Adrenal gland (tissue), 12 donors: ENCODE measurements around the gene PXT1. TPM values are rescaled to one million over a fixed set of nuclear protein-coding genes. Genes with fewer than 3 reads are reported as not detected.
A peak's percentile ranks its signal among the peaks of the same experiment; 100 is the strongest.

Experiments used
- DNase-seq, 7 donors: peaks; one replicate each; pipeline ENCODE4 v3.0.0-alpha.2; 2019 to 2020
- H3K27ac ChIP-seq, 5 donors: fragments of 200-600 bp; sonication (generic) in 4 of 5; 1 replicate in 3 of 5; 2 replicates in 2 of 5; pipeline versions ENCODE4 v1.5.1 to v1.8.0; 2016 to 2020; ENCODE audit warnings: mild to moderate bottlenecking in 1 of 5
- H3K27me3 ChIP-seq: fragments of 200-600 bp; 2 replicates; pipeline ENCODE4 v1.8.0; 2021
- H3K36me3 ChIP-seq, 2 donors: fragments of 200-600 bp; replicated peaks in 1 of 2; 1 replicate in 1 of 2; 2 replicates in 1 of 2; pipeline versions ENCODE4 v1.5.1 to v1.8.0; 2018 to 2022
- H3K4me1 ChIP-seq, 2 donors: fragments of 200-600 bp; replicated peaks in 1 of 2; 1 replicate in 1 of 2; 2 replicates in 1 of 2; pipeline versions ENCODE4 v1.5.1 to v1.8.0; 2018 to 2021
- H3K4me3 ChIP-seq, 4 donors: fragments of 200-600 bp; sonication (generic) in 3 of 4; one replicate each; pipeline ENCODE4 v1.5.1; 2016 to 2018
- H3K9me3 ChIP-seq, 3 donors: fragments of 200-600 bp; sonication (generic) in 1 of 3; replicated peaks in 1 of 3; 1 replicate in 2 of 3; 2 replicates in 1 of 3; pipeline versions ENCODE4 v1.5.1 to v1.8.0; 2016 to 2021
- CTCF ChIP-seq, 6 experiments: fragments of 450-650 bp in 4 of 6; fragments of 200-600 bp in 2 of 6; sonication (generic) in 1 of 6; IDR thresholded peaks; 1 replicate in 5 of 6; 2 replicates in 1 of 6; pipeline versions ENCODE4 v1.5.1 to v1.8.0; 2016 to 2021; ENCODE audit warnings: antibody characterized with exemption in 6 of 6, mild to moderate bottlenecking in 2 of 6, moderate library complexity in 1 of 6
- POLR2A ChIP-seq, 2 donors: fragments of 450-650 bp; IDR thresholded peaks; one replicate each; pipeline ENCODE4 v1.6.1; 2017; ENCODE audit warnings: antibody characterized with exemption in 2 of 2, mild to moderate bottlenecking in 2 of 2, moderate library complexity in 1 of 2
- WGBS, 4 donors: extraction: QIAGEN DNeasy Blood & Tissue Kit in 2 of 4; methylation state at CpG; one replicate each; pipeline versions ENCODE4 v1.1.5 to v1.1.7; 2013 to 2017; 5-methylcytosine and 5-hydroxymethylcytosine counted together
- intact Hi-C, 2 donors: fragments of 100-400 bp; cut with DNase I; formaldehyde crosslinking; loops; one replicate each; pipeline versions ENCODE4 v1.14.1 to v1.15.0; 2022 to 2023
- polyA plus RNA-seq, 3 donors: library from polyadenylated mRNA; stranded (reverse); fragments of 200-250 nt in 2 of 3; fragments of 350-450 nt in 1 of 3; fragmentation: Illumina TruSeq in 1 of 3; extraction: RNeasy Lipid Tissue Mini Kit (QIAGEN cat#74804) in 1 of 3; gene quantifications; one replicate each; pipeline ENCODE4 v1.2.3, GENCODE V29; 2013 to 2014
- total RNA-seq, 9 donors: library from RNA; depleted of rRNA in 4 of 9; stranded (reverse); fragments of >200 nt in 4 of 9; fragments of 120-200 nt in 1 of 9; fragmentation: NEBNext Ultra II Directional in 1 of 9; extraction: Animal tissue kit (Norgen Biotek cat#: 25700) in 1 of 9; gene quantifications; one replicate each; pipeline versions ENCODE4 v1.1.0 to v1.2.4, GENCODE V29; 2013 to 2023
- donor health status: healthy with polysubstance abuse.
- donor health status: Bipolar disorder and iron deficiency.
- donor health status: DM: yes; HTN: yes; CAD: no.
- donor health status: DM: no; HTN: no; CAD: no.
- donor health status: DM: no; HTN: no; CAD: no.
- donor health status: DM: yes; HTN: yes; CAD: no.

The PXT1 gene
- total and polyA plus RNA-seq, 12 donors = not detected

GRCh38 chr6:36389353-36389752 lies 53.3 kb downstream of the PXT1 start:
- Histone ChIP-seq H3K4me3 (no peak overlapping the region), H3K4me1 (peaks cover 5 to 8% of the 10 kb centered on the region in 2 donors), H3K9me3 (no peaks in the 10 kb centered on the region), H3K36me3 (no peaks in the 10 kb centered on the region), H3K27me3 (no peaks in the 10 kb centered on the region), H3K27ac (no peak overlapping the region)
- intact Hi-C loops = no loop called here
- no peak for DNase-seq
- TF ChIP-seq CTCF (IDR thresholded peaks at IDR 0.05) (no peak), POLR2A (IDR thresholded peaks at IDR 0.05) (no peak)

GRCh38 chr6:36387440-36388303 lies 55.0 kb downstream of the PXT1 start, which contains the start of gene ETV7:
Gene ETV7, minus strand, starts transcription at chr6:36387669. Its CDS starts 128 bp downstream, at chr6:36387541.
- H3K4me1 ChIP-seq = peaks cover 5 to 8% of the 10 kb centered on the region in 2 donors
- peak within 1 kb of the TSS in 2 of 5 donors; percentile 3 to 39 for H3K27ac ChIP-seq
- no peak for TF ChIP-seq CTCF (IDR thresholded peaks at IDR 0.05)
- no peak for TF ChIP-seq POLR2A (IDR thresholded peaks at IDR 0.05)
- H3K9me3 ChIP-seq = no peaks in the 10 kb centered on the region
- no peaks in the 10 kb centered on the region for H3K27me3 ChIP-seq
- DNase-seq = peak; percentile 32 to 61 (median 49)
- WGBS, 4 donors = 2 to 16% (median 10%) methylated on average over 13 to 65 of the region's 65 CpGs
- H3K4me3 ChIP-seq = peak within 1 kb of the TSS; percentile 35 to 72 (median 64)
- intact Hi-C loops = no loop called here
- H3K36me3 ChIP-seq = no peaks in the 10 kb centered on the region

GRCh38 chr6:36386495-36387439 lies 55.9 kb downstream of the PXT1 start:
- Histone ChIP-seq H3K9me3 (no peaks in the 10 kb centered on the region), H3K36me3 (no peaks in the 10 kb centered on the region), H3K4me1 (peaks cover 5 to 8% of the 10 kb centered on the region in 2 donors), H3K4me3 (peak overlapping the region; percentile 35 to 72 (median 64)), H3K27ac (peak overlapping the region in 2 of 5 donors; percentile 0 to 39), H3K27me3 (no peaks in the 10 kb centered on the region)
- intact Hi-C loops = no loop called here
- TF ChIP-seq POLR2A (IDR thresholded peaks at IDR 0.05) (no peak), CTCF (IDR thresholded peaks at IDR 0.05) (peak in 2 of 6 experiments; percentile 3 to 13)
- DNase-seq = peak; percentile 32 to 60 (median 42)
- WGBS, 4 donors = 0 to 1% (median 1%) methylated on average over 27 to 33 of the region's 33 CpGs

- intact Hi-C loops = no loop called here
Observed at GRCh38 chr6:36384095-36384494, 58.6 kb downstream of the PXT1 start.

More at GRCh38 chr6:36384095-36384494, 58.6 kb downstream of the PXT1 start:
- no peak for DNase-seq
- peaks cover 5 to 8% of the 10 kb centered on the region in 2 donors for H3K4me1 ChIP-seq
- H3K4me3 ChIP-seq = no peak overlapping the region
- H3K27me3 ChIP-seq = no peaks in the 10 kb centered on the region
- H3K36me3 ChIP-seq = no peaks in the 10 kb centered on the region
- TF ChIP-seq POLR2A (IDR thresholded peaks at IDR 0.05) = no peak
- no peak for TF ChIP-seq CTCF (IDR thresholded peaks at IDR 0.05)
- 77 to 94% (median 85%) methylated on average over 2 of the region's 2 CpGs for WGBS, 4 donors
- no peak overlapping the region for H3K27ac ChIP-seq
- H3K9me3 ChIP-seq = no peaks in the 10 kb centered on the region
